Heart left ventricle (tissue), 16 donors: Measurements from ENCODE around the gene CBX6. TPM values are rescaled to one million over a fixed set of nuclear protein-coding genes. Genes with fewer than 3 reads are reported as not detected.

ENCODE experiments used
- ATAC-seq, 4 donors: fragments of 200-7000 bp; cut with Tn5 transposase; one replicate each; pipeline ENCODE4 v1.9.1; 2020 to 2022; ENCODE audit warnings: moderate library complexity in 4 of 4, mild to moderate bottlenecking in 3 of 4, moderate number of reproducible peaks in 1 of 4
- DNase-seq, 5 donors: peaks; one replicate each; pipeline ENCODE4 v3.0.0-alpha.2; 2020
- H3K27ac ChIP-seq, 12 donors: fragments of 200-600 bp; sonication (generic) in 4 of 12; one replicate each; pipeline versions ENCODE4 v1.5.0 to v1.8.0; 2016 to 2022; ENCODE audit warnings: mild to moderate bottlenecking in 2 of 12
- H3K27me3 ChIP-seq, 9 donors: fragments of 200-600 bp; sonication (generic) in 2 of 9; one replicate each; pipeline versions ENCODE4 v1.5.1 to v1.8.0; 2016 to 2022; ENCODE audit warnings: mild to moderate bottlenecking in 3 of 9
- H3K36me3 ChIP-seq, 9 donors: fragments of 200-600 bp; sonication (generic) in 2 of 9; one replicate each; pipeline versions ENCODE4 v1.5.0 to v1.8.0; 2018 to 2022; ENCODE audit warnings: mild to moderate bottlenecking in 2 of 9
- H3K4me1 ChIP-seq, 12 donors: fragments of 200-600 bp; sonication (generic) in 4 of 12; one replicate each; pipeline versions ENCODE4 v1.5.0 to v1.8.0; 2016 to 2022; ENCODE audit warnings: mild to moderate bottlenecking in 3 of 12
- H3K4me3 ChIP-seq, 12 donors: fragments of 200-600 bp; sonication (generic) in 4 of 12; one replicate each; pipeline versions ENCODE4 v1.5.0 to v1.8.0; 2017 to 2022; ENCODE audit warnings: mild to moderate bottlenecking in 9 of 12, moderate library complexity in 4 of 12
- H3K9me3 ChIP-seq, 12 donors: fragments of 200-600 bp; sonication (generic) in 4 of 12; one replicate each; pipeline versions ENCODE4 v1.5.0 to v1.8.0; 2016 to 2022; ENCODE audit warnings: mild to moderate bottlenecking in 1 of 12
- CTCF ChIP-seq, 12 donors: fragments of 200-600 bp; sonication (generic) in 4 of 12; IDR thresholded peaks; one replicate each; pipeline versions ENCODE4 v1.5.0 to v1.8.0; 2018 to 2022; ENCODE audit warnings: antibody characterized with exemption in 12 of 12, mild to moderate bottlenecking in 5 of 12
- POLR2A ChIP-seq, 2 donors: fragments of 450-650 bp; IDR thresholded peaks; one replicate each; pipeline ENCODE4 v1.6.1; 2017; ENCODE audit warnings: antibody characterized with exemption in 2 of 2, mild to moderate bottlenecking in 2 of 2, moderate library complexity in 2 of 2
- WGBS, 4 donors: extraction: QIAGEN DNeasy Blood & Tissue Kit in 2 of 4; methylation state at CpG; one replicate each; pipeline versions ENCODE4 v1.1.5 to v1.1.7; 2013 to 2018; 5-methylcytosine and 5-hydroxymethylcytosine counted together
- intact Hi-C, 10 donors: fragments of 100-400 bp; cut with DNase I; formaldehyde crosslinking; loops; one replicate each; pipeline versions ENCODE4 v1.11.1 to v1.14.2; 2022
- polyA plus RNA-seq, 2 donors: library from polyadenylated mRNA; stranded (reverse); fragments of 200-250 nt; gene quantifications; one replicate each; pipeline ENCODE4 v1.2.3, GENCODE V29; 2013
- total RNA-seq, 9 donors: library from RNA; depleted of rRNA in 2 of 9; stranded (reverse); fragments of >200 nt in 2 of 9; fragmentation: NEBNext Ultra II Directional in 3 of 9; extraction: Animal tissue kit (Norgen Biotek cat#: 25700) in 3 of 9; gene quantifications; one replicate each; pipeline versions ENCODE4 v1.1.0 to v1.2.4, GENCODE V29; 2016 to 2023
- donor health status: ischemic (EF 13 %, LVEDD 7.1; RV severe dilation, severe dysfunction).
- donor health status: healthy with polysubstance abuse.
- donor health status: DM: no; HTN: yes; CAD: no.
- donor health status: DM: no; HTN: no; CAD: no.
- donor health status: ischemic (EF 25% LVEDD 6.9; RV normal size, moderate dysfunction).
- donor health status: ischemic (EF 25% LVEDD 5.7; RV mildly dilated, moderate dysfunction).
- donor health status: healthy.
- donor health status: DM: yes; HTN: yes; CAD: no.
- donor health status: ischemic (EF 35%, LVEDD 5.7; RV mildly dilated, moderate dysfunction).
- donor health status: nonischemic (EF 11% LVEDD 7.7; RV severe dilation, severe dysfunction).
- donor health status: DM: yes; HTN: yes; CAD: no.
- donor health status: PGD.
- donor health status: ischemic (EF 29% LVEDD 5.4; RV normal size, mild dysfunction).
- donor health status: nonischemic (EF 23%, LVEDD 6.1; RV moderate dilation, normal function).

Gene CBX6
- total and polyA plus RNA-seq, 11 donors, result 21.1 to 59.0 (median 43.7) TPM

GRCh38 chr22:38833061-38833460, 39.0 kb downstream of the CBX6 start:
- H3K4me3 ChIP-seq, result no peak overlapping the region
- ATAC-seq (no peak), DNase-seq (no peak)
- no peaks in the 10 kb centered on the region for H3K36me3 ChIP-seq
- no peak overlapping the region for H3K27ac ChIP-seq
- no peak for TF ChIP-seq POLR2A (IDR thresholded peaks at IDR 0.05)
- no peak for TF ChIP-seq CTCF (IDR thresholded peaks at IDR 0.05)
- WGBS, 4 donors, result 56 to 88% (median 76%) methylated on average over 1 to 3 of the region's 3 CpGs
- no peaks in the 10 kb centered on the region for H3K27me3 ChIP-seq
- no peaks in the 10 kb centered on the region for H3K4me1 ChIP-seq
- intact Hi-C loops, result no loop called here
- no peaks in the 10 kb centered on the region for H3K9me3 ChIP-seq

GRCh38 chr22:38832005-38832978, 39.7 kb downstream of the CBX6 start:
- Histone ChIP-seq H3K4me1 (no peaks in the 10 kb centered on the region), H3K27me3 (no peaks in the 10 kb centered on the region), H3K36me3 (no peaks in the 10 kb centered on the region), H3K27ac (no peak overlapping the region), H3K9me3 (no peaks in the 10 kb centered on the region), H3K4me3 (no peak overlapping the region)
- no peak for ATAC-seq
- TF ChIP-seq CTCF (IDR thresholded peaks at IDR 0.05) (no peak), POLR2A (IDR thresholded peaks at IDR 0.05) (no peak)
- no peak for DNase-seq
- intact Hi-C loops, result no loop called here
- 75 to 81% (median 80%) methylated on average over 25 to 30 of the region's 30 CpGs for WGBS, 4 donors

- 88 to 92% (median 91%) methylated on average over 11 to 16 of the region's 16 CpGs for WGBS, 4 donors
- TF ChIP-seq POLR2A (IDR thresholded peaks at IDR 0.05) (no peak), CTCF (IDR thresholded peaks at IDR 0.05) (no peak)
Observed at GRCh38 chr22:38831166-38831945, 40.7 kb downstream of the CBX6 start.

GRCh38 chr22:38830845-38831108, 41.2 kb downstream of the CBX6 start:
- DNase-seq (no peak), ATAC-seq (no peak)
- no peaks in the 10 kb centered on the region for H3K27me3 ChIP-seq
- WGBS, 4 donors, result 67 to 90% (median 76%) methylated on average over 7 of the region's 7 CpGs
- H3K4me1 ChIP-seq, result no peaks in the 10 kb centered on the region
- H3K9me3 ChIP-seq, result no peaks in the 10 kb centered on the region
- no peak overlapping the region for H3K4me3 ChIP-seq
- no peak for TF ChIP-seq POLR2A (IDR thresholded peaks at IDR 0.05)
- no peak for TF ChIP-seq CTCF (IDR thresholded peaks at IDR 0.05)
- no peak overlapping the region for H3K27ac ChIP-seq
- no peaks in the 10 kb centered on the region for H3K36me3 ChIP-seq
- intact Hi-C loops, result no loop called here

More at GRCh38 chr22:38831166-38831945, 40.7 kb downstream of the CBX6 start:
- H3K27ac ChIP-seq, result no peak overlapping the region
- intact Hi-C loops, result no loop called here
- ATAC-seq (no peak), DNase-seq (no peak)
- H3K4me3 ChIP-seq, result no peak overlapping the region
- no peaks in the 10 kb centered on the region for H3K27me3 ChIP-seq
- H3K4me1 ChIP-seq, result no peaks in the 10 kb centered on the region
- no peaks in the 10 kb centered on the region for H3K36me3 ChIP-seq
- no peaks in the 10 kb centered on the region for H3K9me3 ChIP-seq
